Measurements from ENCODE around the gene FANCC.

Gene FANCC

GRCh38 chr9:95131023-95131943 lies 186.2 kb downstream of the FANCC start:
- no peak overlapping the region for H3K4me3 ChIP-seq (ENCODE audit: low read length)
- TF ChIP-seq CTCF (conservative IDR thresholded peaks at IDR 0.05; ENCODE audit: low read length) = peak; percentile 95
- DNase-seq (ENCODE audit: low read depth) = peak; percentile 66

GRCh38 chr9:95130484-95130883 lies 187.0 kb downstream of the FANCC start:
- TF ChIP-seq CTCF (conservative IDR thresholded peaks at IDR 0.05; ENCODE audit: low read length) = no peak
- no peak for DNase-seq (ENCODE audit: low read depth)
- no peak overlapping the region for H3K4me3 ChIP-seq (ENCODE audit: low read length)

GRCh38 chr9:95129476-95130291 lies 187.8 kb downstream of the FANCC start:
- DNase-seq (ENCODE audit: low read depth) = no peak
- no peak for TF ChIP-seq CTCF (conservative IDR thresholded peaks at IDR 0.05; ENCODE audit: low read length)
- no peak overlapping the region for H3K4me3 ChIP-seq (ENCODE audit: low read length)

GRCh38 chr9:95128177-95128524 lies 189.4 kb downstream of the FANCC start:
- no peak overlapping the region for H3K4me3 ChIP-seq (ENCODE audit: low read length)
- no peak for TF ChIP-seq CTCF (conservative IDR thresholded peaks at IDR 0.05; ENCODE audit: low read length)

GRCh38 chr9:95127249-95128176 lies 190.0 kb downstream of the FANCC start:
- H3K4me3 ChIP-seq (ENCODE audit: low read length) = peak overlapping the region; percentile 43
- peak; percentile 95 for TF ChIP-seq CTCF (conservative IDR thresholded peaks at IDR 0.05; ENCODE audit: low read length)
- peak; percentile 74 for DNase-seq (ENCODE audit: low read depth)

More at GRCh38 chr9:95128177-95128524, 189.4 kb downstream of the FANCC start:
- DNase-seq (ENCODE audit: low read depth) = no peak

GRCh38 chr9:95126739-95127138 lies 190.8 kb downstream of the FANCC start:
- no peak overlapping the region for H3K4me3 ChIP-seq (ENCODE audit: low read length)
- DNase-seq (ENCODE audit: low read depth) = no peak
- no peak for TF ChIP-seq CTCF (conservative IDR thresholded peaks at IDR 0.05; ENCODE audit: low read length)

Measured in AG10803 (cell line).